Hepatocyte (in vitro differentiated cells): ENCODE data around the gene GABBR2. TPM values are rescaled to one million over a fixed set of nuclear protein-coding genes. Genes with fewer than 3 reads are reported as not detected.
"Not testable (repeated sequence)": the region's sequence is repeated elsewhere in the genome, so short reads cannot be mapped to it uniquely, and the experiment has no call there.

Experiments
- DNase-seq: peaks from one replicate; pipeline ENCODE4 v3.0.0-alpha.2; 2016; ENCODE audit warnings: low spot score
- H2AFZ ChIP-seq: fragments of 200-600 bp; sonication (generic); 2 replicates; pipeline ENCODE4 v1.6.0; 2016; ENCODE audit warnings: antibody characterized with exemption, mild to moderate bottlenecking
- H3K27ac ChIP-seq: fragments of 200-600 bp; sonication (generic); 2 replicates; pipeline ENCODE4 v1.5.1; 2016; ENCODE audit warnings: mild to moderate bottlenecking
- H3K27me3 ChIP-seq: fragments of 200-600 bp; sonication (generic); 2 replicates; pipeline ENCODE4 v1.6.1; 2016
- H3K36me3 ChIP-seq: fragments of 200-600 bp; sonication (generic); replicated peaks from 2 replicates; pipeline ENCODE4 v1.5.1; 2016; ENCODE audit warnings: low read depth; ENCODE audit not compliant: insufficient read depth
- H3K4me1 ChIP-seq: fragments of 200-600 bp; sonication (generic); 2 replicates; pipeline ENCODE4 v1.5.1; 2016; ENCODE audit warnings: mild to moderate bottlenecking, moderate library complexity; ENCODE audit not compliant: insufficient read depth
- H3K4me2 ChIP-seq: fragments of 200-600 bp; sonication (generic); 2 replicates; pipeline ENCODE4 v1.6.0; 2016
- H3K4me3 ChIP-seq: fragments of 200-600 bp; sonication (generic); 2 replicates; pipeline ENCODE4 v1.5.1; 2016; ENCODE audit warnings: mild to moderate bottlenecking
- H3K79me2 ChIP-seq: fragments of 200-600 bp; sonication (generic); 2 replicates; pipeline ENCODE4 v1.6.0; 2017; ENCODE audit warnings: mild to moderate bottlenecking
- H3K9me2 ChIP-seq: fragments of 200-600 bp; sonication (generic); replicated peaks from 2 replicates; pipeline ENCODE4 v1.6.0; 2017; ENCODE audit warnings: mild to moderate bottlenecking; ENCODE audit not compliant: insufficient read depth
- H3K9me3 ChIP-seq: fragments of 200-600 bp; sonication (generic); 2 replicates; pipeline ENCODE4 v1.5.1; 2016; ENCODE audit warnings: low read depth, mild to moderate bottlenecking
- H4K20me1 ChIP-seq: fragments of 200-600 bp; sonication (generic); 2 replicates; pipeline ENCODE4 v1.6.0; 2016; ENCODE audit warnings: mild to moderate bottlenecking; ENCODE audit not compliant: insufficient read depth, poor library complexity, severe bottlenecking
- CTCF ChIP-seq: fragments of 200-600 bp; sonication (generic); IDR thresholded peaks from 2 replicates; pipeline ENCODE4 v1.5.1; 2016; ENCODE audit warnings: antibody characterized with exemption, mild to moderate bottlenecking; ENCODE audit not compliant: poor library complexity
- EZH2 ChIP-seq: fragments of 200-600 bp; sonication (generic); IDR thresholded peaks from 2 replicates; pipeline ENCODE4 v1.6.1; 2016; ENCODE audit warnings: antibody characterized with exemption, mild to moderate bottlenecking, borderline replicate concordance
- EZH2phosphoT487 ChIP-seq: fragments of 200-600 bp; sonication (generic); IDR thresholded peaks from one replicate; pipeline ENCODE4 v1.6.1; 2018; ENCODE audit warnings: antibody characterized with exemption, mild to moderate bottlenecking, low read depth, moderate library complexity; ENCODE audit not compliant: unreplicated experiment, severe bottlenecking
- WGBS: methylation state at CpG from one replicate; pipeline ENCODE4 v1.1.6; 2016; ENCODE audit warnings: low lambda C conversion rate; ENCODE audit errors: missing lambda C conversion rate; 5-methylcytosine and 5-hydroxymethylcytosine counted together
- polyA plus RNA-seq: library from polyadenylated mRNA; unstranded; fragments of >200 nt; fragmentation: Nextera tagmentation; extraction: Ambion mirVana; gene quantifications from 2 replicates; pipeline ENCODE4 v1.2.1, GENCODE V29; 2016
- total RNA-seq: library from RNA; depleted of rRNA; stranded (reverse); fragments of >200 nt; gene quantifications from 2 replicates; pipeline ENCODE4 v1.2.3, GENCODE V29; 2014

GABBR2 gene
- total and polyA plus RNA-seq, 2 experiments from 2014 or later = 0.20 to 0.28 TPM

DNA sequence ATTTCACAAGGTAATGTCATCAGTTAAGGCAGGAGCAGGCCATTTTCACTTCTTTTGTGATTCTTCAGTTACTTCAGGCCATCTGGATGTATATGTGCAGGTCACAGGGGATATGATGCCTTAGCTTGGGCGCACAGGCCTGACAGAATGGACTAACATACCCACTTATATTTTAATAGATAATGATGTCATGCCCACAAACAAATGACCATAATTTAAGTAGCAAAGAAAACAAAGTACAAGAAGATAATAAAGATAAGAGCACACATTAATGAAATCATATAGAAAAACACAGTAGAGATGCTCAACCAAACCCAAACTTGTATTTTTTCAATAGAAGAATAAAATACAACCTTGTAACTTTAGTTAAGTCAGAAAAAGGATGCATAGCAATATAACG is 433.6 kb downstream of the GABBR2 start:
- Histone ChIP-seq H3K79me2 (no peaks in the 10 kb centered on the region), H3K4me2 (no peak overlapping the region), H3K9me2 (no peaks in the 10 kb centered on the region), H3K4me1 (peaks cover 4% of the 10 kb centered on the region), H4K20me1 (no peaks in the 10 kb centered on the region), H3K27me3 (no peaks in the 10 kb centered on the region), H3K36me3 (no peaks in the 10 kb centered on the region), H3K9me3 (no peaks in the 10 kb centered on the region), H3K4me3 (no peak overlapping the region), H2AFZ (no peak overlapping the region), H3K27ac (no peak overlapping the region)
- TF ChIP-seq CTCF = no peak
- TF ChIP-seq EZH2phosphoT487 = no peak
- TF ChIP-seq EZH2 = no peak
- DNase-seq = no peak
- 91% methylated on average over 2 of the region's 2 CpGs for WGBS

GRCh38 chr9:98272083-98272482 is 436.7 kb downstream of the GABBR2 start:
- H3K79me2 ChIP-seq = no peaks in the 10 kb centered on the region
- no peaks in the 10 kb centered on the region for H3K27me3 ChIP-seq
- no peaks in the 10 kb centered on the region for H3K9me2 ChIP-seq
- peaks cover 3% of the 10 kb centered on the region for H3K4me1 ChIP-seq
- H4K20me1 ChIP-seq = no peaks in the 10 kb centered on the region
- WGBS = 76% methylated on average over 3 of the region's 3 CpGs
- H3K4me3 ChIP-seq = no peak overlapping the region
- no peak overlapping the region for H2AFZ ChIP-seq
- H3K9me3 ChIP-seq = no peaks in the 10 kb centered on the region
- H3K4me2 ChIP-seq = no peak overlapping the region
- H3K27ac ChIP-seq = no peak overlapping the region
- no peak for DNase-seq
- no peaks in the 10 kb centered on the region for H3K36me3 ChIP-seq
- TF ChIP-seq EZH2 (no peak), CTCF (no peak), EZH2phosphoT487 (no peak)

DNA sequence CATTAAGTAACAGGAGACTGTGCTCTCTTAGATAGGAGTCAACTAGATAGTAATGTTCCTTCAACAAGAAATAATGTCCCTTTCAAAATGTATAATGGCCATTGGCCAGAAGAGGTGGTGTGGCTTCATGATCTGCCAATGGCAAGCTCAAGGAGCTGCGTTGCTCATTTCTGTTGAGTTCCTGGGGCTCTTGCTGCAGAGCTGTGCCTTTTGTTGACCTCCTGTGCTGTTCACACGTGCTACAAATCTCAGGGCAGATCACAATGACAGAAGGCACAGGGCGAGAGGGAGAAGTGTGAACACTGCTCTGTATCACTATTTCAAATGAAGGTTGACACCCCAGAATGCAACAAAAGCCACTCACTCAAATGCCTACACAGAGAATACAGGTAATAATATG is 437.3 kb downstream of the GABBR2 start:
- Histone ChIP-seq H3K4me2 (no peak overlapping the region), H3K4me1 (no peaks in the 10 kb centered on the region), H3K79me2 (no peaks in the 10 kb centered on the region), H3K27ac (no peak overlapping the region), H3K9me3 (no peaks in the 10 kb centered on the region), H2AFZ (no peak overlapping the region), H3K4me3 (no peak overlapping the region), H3K36me3 (no peaks in the 10 kb centered on the region), H3K9me2 (no peaks in the 10 kb centered on the region), H3K27me3 (no peaks in the 10 kb centered on the region), H4K20me1 (no peaks in the 10 kb centered on the region)
- whole genome bisulfite sequencing = 43% methylated on average over 3 of the region's 3 CpGs
- DNase-seq = no peak
- TF ChIP-seq CTCF (no peak), EZH2phosphoT487 (no peak), EZH2 (no peak)

DNA sequence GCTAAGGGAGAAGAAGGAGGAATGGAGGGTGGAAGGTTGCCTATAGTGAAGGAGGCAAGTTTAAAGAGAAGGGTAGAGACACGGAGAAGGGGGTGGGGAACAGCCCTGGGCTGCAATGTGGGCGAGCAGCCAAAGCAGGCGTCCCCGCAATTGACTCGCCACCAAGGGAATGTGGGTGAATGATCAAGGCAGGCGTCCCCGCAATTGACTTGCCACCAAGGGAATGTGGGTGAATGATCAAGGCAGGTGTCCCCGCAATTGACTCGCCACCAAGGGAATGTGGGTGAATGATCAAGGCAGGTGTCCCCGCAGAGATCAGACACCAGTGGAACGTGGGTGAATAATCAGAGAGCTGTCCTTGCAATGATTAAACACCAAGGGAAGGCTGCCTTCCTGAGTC is 438.5 kb downstream of the GABBR2 start:
- not testable (repeated sequence) for H3K27me3 ChIP-seq, H3K4me1 ChIP-seq, H3K4me3 ChIP-seq, H4K20me1 ChIP-seq, H3K9me3 ChIP-seq, H3K4me2 ChIP-seq, H3K27ac ChIP-seq, DNase-seq, H3K79me2 ChIP-seq, H3K9me2 ChIP-seq, H2AFZ ChIP-seq, H3K36me3 ChIP-seq
- 92% methylated on average over 11 of the region's 11 CpGs for WGBS

- WGBS = 51% methylated on average over 10 of the region's 10 CpGs
- not testable (repeated sequence) for DNase-seq, H3K4me3 ChIP-seq, H3K4me2 ChIP-seq, H3K79me2 ChIP-seq, H3K9me3 ChIP-seq, H2AFZ ChIP-seq, H3K4me1 ChIP-seq, H3K36me3 ChIP-seq, H3K9me2 ChIP-seq, H4K20me1 ChIP-seq, H3K27ac ChIP-seq, H3K27me3 ChIP-seq
Observed at GRCh38 chr9:98269652-98270051, 439.1 kb downstream of the GABBR2 start.

- 94% methylated on average over 8 of the region's 8 CpGs for WGBS
- H4K20me1 ChIP-seq, H3K79me2 ChIP-seq, H3K27ac ChIP-seq, H3K9me2 ChIP-seq, H2AFZ ChIP-seq, H3K9me3 ChIP-seq, H3K4me2 ChIP-seq, H3K36me3 ChIP-seq, H3K4me1 ChIP-seq, H3K27me3 ChIP-seq, DNase-seq, H3K4me3 ChIP-seq: not testable (repeated sequence)
Observed at GRCh38 chr9:98267556-98267955, 441.2 kb downstream of the GABBR2 start.
